ENCODE data around the gene NHS. TPM values are rescaled to one million over a fixed set of nuclear protein-coding genes. Genes with fewer than 3 reads are reported as not detected.

The NHS gene
- total RNA-seq, 1 donor from 2014 or later: 14.9 TPM

GRCh38 chrX:17587366-17587765 is 212.4 kb downstream of the NHS start:
- no peaks in the 10 kb centered on the region for H3K36me3 Mint-ChIP-seq (ENCODE audit: low read depth)
- TF ChIP-seq CTCF (IDR thresholded peaks at IDR 0.05): no peak
- no peak overlapping the region for H3K4me3 Mint-ChIP-seq (ENCODE audit: unreplicated experiment)
- H3K9me3 Mint-ChIP-seq (ENCODE audit: low read depth): peaks cover 2% of the 10 kb centered on the region
- peaks cover 60% of the 10 kb centered on the region for H3K4me1 Mint-ChIP-seq (ENCODE audit: low read depth)
- no peak overlapping the region for H3K27ac Mint-ChIP-seq (ENCODE audit: unreplicated experiment)
- no peak for DNase-seq (ENCODE audit: low spot score)
- H3K27me3 Mint-ChIP-seq (ENCODE audit: low read depth): no peaks in the 10 kb centered on the region

GRCh38 chrX:17588303-17588702 is 213.3 kb downstream of the NHS start:
- H3K27ac Mint-ChIP-seq (ENCODE audit: unreplicated experiment): no peak overlapping the region
- no peak overlapping the region for H3K4me3 Mint-ChIP-seq (ENCODE audit: unreplicated experiment)
- H3K27me3 Mint-ChIP-seq (ENCODE audit: low read depth): no peaks in the 10 kb centered on the region
- no peaks in the 10 kb centered on the region for H3K36me3 Mint-ChIP-seq (ENCODE audit: low read depth)
- no peak for DNase-seq (ENCODE audit: low spot score)
- TF ChIP-seq CTCF (IDR thresholded peaks at IDR 0.05): no peak
- H3K4me1 Mint-ChIP-seq (ENCODE audit: low read depth): peaks cover 62% of the 10 kb centered on the region
- H3K9me3 Mint-ChIP-seq (ENCODE audit: low read depth): peaks cover 2% of the 10 kb centered on the region

- H3K4me3 Mint-ChIP-seq (ENCODE audit: unreplicated experiment): peak overlapping the region; percentile 56
- no peaks in the 10 kb centered on the region for H3K36me3 Mint-ChIP-seq (ENCODE audit: low read depth)
- peak; percentile 94 for TF ChIP-seq CTCF (IDR thresholded peaks at IDR 0.05)
- DNase-seq (ENCODE audit: low spot score): no peak
- H3K27ac Mint-ChIP-seq (ENCODE audit: unreplicated experiment): peak overlapping the region; percentile 88
- H3K9me3 Mint-ChIP-seq (ENCODE audit: low read depth): peaks cover 2% of the 10 kb centered on the region
- H3K4me1 Mint-ChIP-seq (ENCODE audit: low read depth): peaks cover 64% of the 10 kb centered on the region
- no peaks in the 10 kb centered on the region for H3K27me3 Mint-ChIP-seq (ENCODE audit: low read depth)
Measured at GRCh38 chrX:17590892-17591740, 216.1 kb downstream of the NHS start.

GRCh38 chrX:17591741-17592110 is 216.7 kb downstream of the NHS start:
- no peak for TF ChIP-seq CTCF (IDR thresholded peaks at IDR 0.05)
- DNase-seq (ENCODE audit: low spot score): no peak

GRCh38 chrX:17592117-17592516 is 217.1 kb downstream of the NHS start:
- Mint-ChIP-seq H3K27ac (ENCODE audit: unreplicated experiment) (peak overlapping the region; percentile 88), H3K9me3 (ENCODE audit: low read depth) (peaks cover 5% of the 10 kb centered on the region), H3K27me3 (ENCODE audit: low read depth) (no peaks in the 10 kb centered on the region)

More at GRCh38 chrX:17591741-17592110, 216.7 kb downstream of the NHS start:
- no peaks in the 10 kb centered on the region for H3K27me3 Mint-ChIP-seq (ENCODE audit: low read depth)
- peak overlapping the region; percentile 56 for H3K4me3 Mint-ChIP-seq (ENCODE audit: unreplicated experiment)
- peaks cover 5% of the 10 kb centered on the region for H3K9me3 Mint-ChIP-seq (ENCODE audit: low read depth)
- H3K36me3 Mint-ChIP-seq (ENCODE audit: low read depth): no peaks in the 10 kb centered on the region
- peaks cover 66% of the 10 kb centered on the region for H3K4me1 Mint-ChIP-seq (ENCODE audit: low read depth)
- peak overlapping the region; percentile 88 for H3K27ac Mint-ChIP-seq (ENCODE audit: unreplicated experiment)

More at GRCh38 chrX:17592117-17592516, 217.1 kb downstream of the NHS start:
- Mint-ChIP-seq H3K4me3 (ENCODE audit: unreplicated experiment) (peak overlapping the region; percentile 56), H3K36me3 (ENCODE audit: low read depth) (no peaks in the 10 kb centered on the region), H3K4me1 (ENCODE audit: low read depth) (peaks cover 69% of the 10 kb centered on the region)
- TF ChIP-seq CTCF (IDR thresholded peaks at IDR 0.05): no peak
- no peak for DNase-seq (ENCODE audit: low spot score)
